SIG-M5 treated with dmso at 0.1 percent for 504 hours (cell line): ENCODE data around the gene KLLN.
A peak's percentile ranks its signal among the peaks of the same experiment; 100 is the strongest.
"Not testable (repeated sequence)": the region's sequence is repeated elsewhere in the genome, so short reads cannot be mapped to it uniquely, and the experiment has no call there.

ENCODE experiments used
- DNase-seq: peaks from one replicate; lab custom pipeline; 2025; ENCODE audit not compliant: unreplicated experiment; lab: John Stamatoyannopoulos, UW

KLLN gene

GRCh38 chr10:87867453-87867852 is 4.1 kb upstream of the KLLN start:
- no peak for DNase-seq

- no peak for DNase-seq
Observed at GRCh38 chr10:87866412-87866974, 3.2 kb upstream of the KLLN start.

GRCh38 chr10:87865241-87865881 is 2.0 kb upstream of the KLLN start:
- DNase-seq = no peak

- no peak for DNase-seq
Observed at GRCh38 chr10:87864496-87865059, 1.2 kb upstream of the KLLN start.

- DNase-seq = not testable (repeated sequence)
Observed at GRCh38 chr10:87863951-87864495, 690 bp upstream of the KLLN start.

GRCh38 chr10:87862679-87863052 is 667 bp downstream of the KLLN start:
- no peak for DNase-seq

GRCh38 chr10:87861953-87862678 is 1.2 kb downstream of the KLLN start:
- DNase-seq = peak; percentile 97

GRCh38 chr10:87861566-87861952 is 1.8 kb downstream of the KLLN start:
- DNase-seq = peak; percentile 64

GRCh38 chr10:87860816-87861403 is 2.4 kb downstream of the KLLN start:
- peak; percentile 50 for DNase-seq

GRCh38 chr10:87860156-87860795 is 3.1 kb downstream of the KLLN start:
- DNase-seq = peak; percentile 93

- DNase-seq = not testable (repeated sequence)
Observed at GRCh38 chr10:87855665-87856064, 7.7 kb downstream of the KLLN start.

- not testable (repeated sequence) for DNase-seq
Observed at GRCh38 chr10:87855247-87855646, 8.1 kb downstream of the KLLN start.

GRCh38 chr10:87852089-87852488 is 11.2 kb downstream of the KLLN start:
- no peak for DNase-seq

- DNase-seq = peak; percentile 74
Observed at GRCh38 chr10:87850742-87851205, 12.6 kb downstream of the KLLN start.

- DNase-seq = no peak
Observed at GRCh38 chr10:87849001-87849400, 14.3 kb downstream of the KLLN start.

- DNase-seq = no peak
Observed at GRCh38 chr10:87847550-87847949, 15.8 kb downstream of the KLLN start.

GRCh38 chr10:87846711-87847110 is 16.6 kb downstream of the KLLN start:
- DNase-seq = not testable (repeated sequence)

- DNase-seq = no peak
Observed at GRCh38 chr10:87846023-87846422, 17.3 kb downstream of the KLLN start.

GRCh38 chr10:87845624-87845998 is 17.7 kb downstream of the KLLN start:
- DNase-seq = no peak

- no peak for DNase-seq
Observed at GRCh38 chr10:87844837-87845623, 18.3 kb downstream of the KLLN start.
